Fibroblast of mammary gland (primary cell): ENCODE results near the gene SMAGP.
"Not testable (repeated sequence)": the region's sequence is repeated elsewhere in the genome, so short reads cannot be mapped to it uniquely, and the experiment has no call there.

Source experiments
- DNase-seq: peaks from one replicate; pipeline ENCODE4 v3.0.0-alpha.2; 2010; ENCODE audit warnings: low read depth
- H3K4me3 ChIP-seq: 2 replicates; pipeline ENCODE4 v1.5.1; 2011; ENCODE audit warnings: low read depth, mild to moderate bottlenecking, low read length, moderate library complexity; ENCODE audit not compliant: control insufficient read depth
- TF ChIP-seq, protein P1 (sequence below): conservative IDR thresholded peaks from 2 replicates; pipeline ENCODE4 v1.5.1; 2011; ENCODE audit warnings: low read depth, low read length, inconsistent platforms; ENCODE audit not compliant: control insufficient read depth, insufficient read depth

Gene SMAGP

DNA sequence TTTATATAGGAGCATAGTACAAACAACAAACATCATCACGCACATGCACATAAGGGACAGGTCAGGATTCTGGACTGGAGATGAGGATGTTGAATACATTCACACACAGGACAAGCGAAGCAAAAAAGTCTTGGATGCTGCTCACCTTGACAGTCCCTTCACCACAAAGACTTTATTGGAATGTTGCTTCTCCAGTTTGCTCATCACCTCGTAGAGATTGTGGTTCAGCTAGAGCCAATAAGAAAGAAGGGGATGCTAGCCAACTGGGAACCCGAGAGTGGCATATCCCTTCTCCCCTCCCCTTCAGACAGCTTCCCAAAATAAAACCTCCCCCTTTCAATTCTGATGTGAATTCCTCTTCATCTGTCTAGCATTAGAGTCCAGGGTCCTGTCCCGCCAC lies 25.4 kb upstream of the SMAGP start:
- no peak overlapping the region for H3K4me3 ChIP-seq
- no peak for DNase-seq
- TF ChIP-seq, protein P1, sequence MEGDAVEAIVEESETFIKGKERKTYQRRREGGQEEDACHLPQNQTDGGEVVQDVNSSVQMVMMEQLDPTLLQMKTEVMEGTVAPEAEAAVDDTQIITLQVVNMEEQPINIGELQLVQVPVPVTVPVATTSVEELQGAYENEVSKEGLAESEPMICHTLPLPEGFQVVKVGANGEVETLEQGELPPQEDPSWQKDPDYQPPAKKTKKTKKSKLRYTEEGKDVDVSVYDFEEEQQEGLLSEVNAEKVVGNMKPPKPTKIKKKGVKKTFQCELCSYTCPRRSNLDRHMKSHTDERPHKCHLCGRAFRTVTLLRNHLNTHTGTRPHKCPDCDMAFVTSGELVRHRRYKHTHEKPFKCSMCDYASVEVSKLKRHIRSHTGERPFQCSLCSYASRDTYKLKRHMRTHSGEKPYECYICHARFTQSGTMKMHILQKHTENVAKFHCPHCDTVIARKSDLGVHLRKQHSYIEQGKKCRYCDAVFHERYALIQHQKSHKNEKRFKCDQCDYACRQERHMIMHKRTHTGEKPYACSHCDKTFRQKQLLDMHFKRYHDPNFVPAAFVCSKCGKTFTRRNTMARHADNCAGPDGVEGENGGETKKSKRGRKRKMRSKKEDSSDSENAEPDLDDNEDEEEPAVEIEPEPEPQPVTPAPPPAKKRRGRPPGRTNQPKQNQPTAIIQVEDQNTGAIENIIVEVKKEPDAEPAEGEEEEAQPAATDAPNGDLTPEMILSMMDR = no peak

DNA sequence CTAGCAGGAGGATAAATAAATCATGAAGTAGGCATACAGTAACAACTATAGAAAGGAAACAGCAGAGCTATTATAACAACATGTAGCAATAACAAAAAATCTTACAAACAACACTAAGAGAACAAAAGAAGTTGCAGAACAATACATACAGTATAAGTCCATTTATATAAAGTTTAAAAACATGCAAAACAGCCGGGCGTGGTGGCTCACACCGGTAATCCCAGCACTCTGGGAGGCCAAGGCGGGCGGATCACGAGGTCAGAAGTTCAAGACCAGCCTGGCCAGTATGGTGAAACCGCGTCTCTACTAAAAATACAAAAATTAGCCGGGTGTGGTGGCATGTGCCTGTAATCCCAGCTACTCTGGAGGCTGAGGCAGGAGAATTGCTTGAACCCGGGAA lies 23.9 kb upstream of the SMAGP start:
- DNase-seq, H3K4me3 ChIP-seq: not testable (repeated sequence)

DNA sequence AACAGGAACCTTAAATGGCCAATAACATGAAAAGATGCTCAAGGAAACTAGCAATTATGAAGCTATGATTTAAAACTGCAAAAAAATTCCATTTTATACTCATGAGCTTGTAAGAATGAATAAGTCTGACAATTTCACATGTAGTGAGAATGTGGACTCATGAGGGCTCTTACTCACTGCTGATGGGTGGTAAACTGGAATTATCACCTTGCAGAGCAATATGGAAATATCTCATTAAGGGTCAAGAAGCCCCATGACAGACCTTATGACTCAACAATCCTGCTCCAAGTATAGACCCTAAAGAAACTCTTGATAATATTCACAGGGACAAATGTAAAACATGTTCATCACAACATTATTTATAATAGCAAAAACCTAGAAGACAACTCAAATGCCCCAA lies 23.5 kb upstream of the SMAGP start:
- peak; percentile 60 for DNase-seq
- no peak overlapping the region for H3K4me3 ChIP-seq
- TF ChIP-seq, protein P1 = no peak

DNA sequence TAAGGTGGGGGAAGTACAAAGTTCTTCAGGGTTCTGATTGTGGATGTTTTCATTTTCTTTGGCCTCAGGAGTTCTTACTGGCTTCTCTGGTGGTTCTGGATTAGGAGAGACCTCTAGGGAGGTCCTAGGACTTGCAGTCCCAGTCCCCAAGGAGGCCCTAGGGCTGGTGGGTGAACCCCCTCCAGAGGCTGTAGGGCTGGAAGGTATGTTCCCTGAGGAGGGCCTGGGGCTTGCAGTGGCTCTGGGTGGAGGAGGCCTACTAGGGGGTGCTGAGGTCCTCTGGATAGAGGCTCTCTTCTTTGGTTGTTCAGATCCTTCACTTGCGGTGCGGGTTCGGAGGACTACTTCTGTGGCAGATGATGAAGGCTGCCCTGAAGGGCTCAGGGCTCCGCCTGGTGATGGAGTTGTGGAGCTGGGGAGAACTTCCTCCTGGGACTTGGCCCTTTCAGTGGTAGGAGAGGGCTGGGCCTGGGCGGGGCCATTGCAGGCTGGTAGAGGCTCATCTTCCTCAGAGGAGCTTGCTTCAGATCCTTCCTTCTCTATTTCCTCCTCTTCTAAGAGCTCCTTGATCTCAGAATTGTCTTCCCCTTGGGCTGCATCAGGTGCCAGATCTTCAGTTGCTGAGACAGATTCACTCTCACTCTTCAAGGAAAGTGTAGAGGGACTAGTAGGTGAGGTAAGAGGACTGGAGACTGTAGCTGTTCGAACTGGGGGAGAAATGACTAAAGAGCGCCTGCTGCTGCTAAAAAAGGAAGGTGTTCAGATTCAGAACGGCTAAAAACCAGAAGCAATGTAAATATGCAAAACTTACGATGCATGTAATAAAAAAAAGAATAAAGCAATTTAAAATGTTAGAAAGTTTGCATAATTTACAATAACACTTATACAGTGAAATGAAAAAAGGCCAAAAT lies 21.6 kb upstream of the SMAGP start:
- not testable (repeated sequence) for H3K4me3 ChIP-seq, DNase-seq

DNA sequence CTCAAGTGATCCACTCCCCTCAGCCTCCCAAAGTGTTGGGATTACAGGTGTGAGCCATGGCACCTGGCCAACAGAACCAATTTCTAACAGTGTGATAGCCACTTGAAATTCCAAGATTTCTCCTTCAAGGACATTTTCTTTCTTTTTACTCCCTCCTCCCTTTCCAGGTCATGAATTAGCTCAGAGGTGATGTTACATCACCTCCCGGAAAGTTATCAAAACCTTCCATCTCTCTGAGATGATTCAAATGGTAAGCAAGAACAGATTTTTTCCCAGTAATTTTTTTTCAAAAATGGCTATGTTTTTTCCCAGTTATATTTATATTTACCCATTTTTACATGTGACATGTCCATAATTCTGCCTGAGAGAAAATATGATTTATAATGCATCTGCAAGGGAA lies 15.6 kb upstream of the SMAGP start:
- no peak overlapping the region for H3K4me3 ChIP-seq
- no peak for DNase-seq
- TF ChIP-seq, protein P1 = no peak

DNA sequence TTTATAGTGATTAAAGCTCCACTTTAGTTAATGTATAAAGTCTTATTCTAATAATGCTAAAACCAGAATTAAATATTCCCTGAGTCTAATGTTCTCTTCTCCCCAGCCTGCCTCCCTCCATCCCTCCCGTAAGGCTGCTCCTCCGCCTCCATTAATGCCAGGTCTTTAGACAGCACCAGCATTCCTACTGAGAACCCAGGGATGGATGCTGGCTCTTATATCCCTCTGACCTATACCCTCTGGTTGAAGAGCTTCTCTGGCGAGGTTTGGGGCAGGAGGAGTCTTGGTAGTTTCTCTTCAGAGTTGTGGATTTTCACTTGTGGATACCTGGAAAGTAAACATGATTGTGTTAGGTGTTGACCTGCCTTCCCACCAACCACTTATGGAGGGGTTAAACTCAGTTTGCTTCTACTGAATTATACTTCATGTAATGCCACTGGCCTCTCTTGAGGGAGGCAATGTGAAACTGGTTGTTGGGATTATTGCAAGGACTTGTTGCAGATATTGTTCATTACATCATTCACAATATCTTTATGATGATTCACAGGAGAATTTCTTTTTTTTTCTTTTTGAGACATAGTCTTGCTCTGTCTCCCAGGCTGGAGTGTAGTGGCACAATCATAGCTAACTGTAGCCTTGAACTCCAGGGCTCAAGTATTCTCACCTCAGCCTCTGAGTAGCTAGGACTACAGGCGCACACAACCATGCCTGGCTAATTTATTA lies 11.1 kb upstream of the SMAGP start:
- TF ChIP-seq, protein P1 = no peak
- DNase-seq = peak; percentile 47
- H3K4me3 ChIP-seq = no peak overlapping the region

DNA sequence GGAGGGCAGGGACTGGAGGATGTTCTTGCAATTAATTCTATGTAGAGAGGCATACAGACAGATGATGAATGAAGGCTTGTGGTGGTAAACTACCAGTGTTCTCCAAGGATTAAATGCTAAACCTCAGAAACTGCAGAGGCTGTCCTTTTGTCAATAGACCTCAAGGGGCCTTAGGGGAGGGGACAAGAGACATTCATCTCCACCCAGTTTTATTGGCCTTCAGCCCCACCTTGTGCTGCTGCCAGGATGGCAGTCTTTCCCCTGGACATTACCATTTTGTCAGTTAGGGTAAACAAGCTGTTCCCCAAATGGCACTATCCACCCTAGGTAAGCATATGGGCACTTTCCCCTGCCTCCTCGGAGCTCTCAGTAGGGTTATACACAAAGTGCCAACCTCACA lies 4.9 kb upstream of the SMAGP start:
- TF ChIP-seq, protein P1 = no peak
- H3K4me3 ChIP-seq = no peak overlapping the region
- no peak for DNase-seq

DNA sequence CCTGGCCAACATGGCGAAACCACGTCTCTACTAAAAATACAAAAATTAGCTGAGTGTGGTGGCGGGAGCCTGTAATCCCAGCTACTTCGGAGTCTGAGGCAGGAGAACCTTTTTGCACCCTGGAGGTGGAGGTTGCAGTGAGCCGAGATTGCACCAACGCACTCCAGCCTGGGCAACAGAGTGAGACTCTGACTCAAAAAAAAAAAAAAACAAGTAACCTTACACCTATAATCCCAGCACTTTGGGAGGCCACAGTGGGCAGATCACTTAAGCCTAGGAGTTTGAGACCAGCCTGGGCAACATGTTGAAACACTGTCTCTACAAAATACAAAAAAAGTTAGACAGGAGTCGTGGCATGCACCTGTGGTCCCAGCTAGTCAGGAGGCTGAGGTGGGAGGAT lies 2.6 kb upstream of the SMAGP start:
- DNase-seq, H3K4me3 ChIP-seq: not testable (repeated sequence)
